HG02678 (cell line): ENCODE measurements around the gene PLCG1.

Experiments used
- ATAC-seq: cut with Tn5 transposase; IDR thresholded peaks from one replicate; pipeline ENCODE4 v1.9.1; 2021; ENCODE audit warnings: mild to moderate bottlenecking, moderate library complexity; ENCODE audit not compliant: unreplicated experiment

The PLCG1 gene

GRCh38 chr20:41204304-41205265, 67.2 kb downstream of the PLCG1 start:
- no peak for ATAC-seq

GRCh38 chr20:41205313-41205712, 68.0 kb downstream of the PLCG1 start:
- no peak for ATAC-seq

- ATAC-seq, result no peak
Observed at GRCh38 chr20:41213150-41213820, 75.9 kb downstream of the PLCG1 start.

GRCh38 chr20:41214202-41214601, 76.9 kb downstream of the PLCG1 start:
- no peak for ATAC-seq

DNA sequence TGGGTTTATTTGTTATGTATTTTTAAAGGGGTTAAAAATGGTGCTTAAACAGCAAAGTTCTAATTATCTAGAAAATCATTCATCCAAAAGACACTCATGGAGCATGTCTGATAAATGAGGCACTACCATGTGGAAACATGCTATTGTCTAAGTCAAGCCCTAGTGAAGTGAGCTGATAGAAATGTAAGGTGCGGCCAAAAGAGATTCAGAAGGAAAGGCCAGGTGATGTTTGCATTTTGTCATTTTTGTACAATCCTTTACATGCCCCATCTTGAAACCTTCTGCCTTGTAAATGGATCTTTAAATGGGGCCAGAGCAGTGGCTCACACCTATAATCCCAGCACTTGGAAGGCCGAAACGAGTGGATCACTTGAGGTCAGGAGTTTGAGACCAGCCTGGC, 77.3 kb downstream of the PLCG1 start:
- ATAC-seq, result no peak

DNA sequence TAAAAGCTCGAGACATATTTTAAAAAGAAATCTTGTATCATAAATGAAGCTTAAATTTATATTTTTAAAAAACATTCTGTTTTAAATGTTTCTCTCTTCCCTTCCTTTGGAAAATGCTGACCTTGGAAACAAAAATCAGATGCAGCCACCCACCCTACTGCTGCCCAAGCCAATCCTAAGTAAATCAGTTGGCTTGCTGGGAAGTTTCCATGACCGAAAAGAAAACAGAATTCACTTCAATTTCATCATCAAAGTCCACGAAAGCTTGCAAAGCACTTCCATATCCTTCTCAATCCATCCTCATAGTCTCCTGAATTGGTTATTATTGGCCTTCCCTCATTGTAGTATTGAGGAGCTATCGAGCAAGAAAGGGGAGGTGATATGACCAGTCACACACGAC, 80.1 kb downstream of the PLCG1 start:
- ATAC-seq, result no peak

GRCh38 chr20:41218466-41218865, 81.1 kb downstream of the PLCG1 start:
- no peak for ATAC-seq

DNA sequence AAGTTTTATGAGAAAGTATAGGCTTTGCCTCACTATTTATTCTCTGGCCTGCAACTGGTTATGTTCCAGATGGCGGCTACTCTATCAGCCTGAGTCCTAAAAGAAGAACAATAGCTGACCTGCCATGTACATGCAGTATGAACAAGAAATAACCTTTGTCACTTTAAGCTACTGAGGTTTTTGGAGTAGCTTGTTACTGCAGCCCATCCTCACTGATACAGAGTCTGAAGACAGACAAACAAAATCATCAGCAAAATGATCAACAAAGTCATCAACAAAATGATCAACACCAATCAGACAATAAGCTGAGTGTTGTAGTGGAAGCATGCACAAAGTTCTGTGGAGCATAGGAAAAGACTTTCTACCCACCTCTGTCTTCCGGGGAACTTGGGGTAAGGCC, 82.5 kb downstream of the PLCG1 start:
- ATAC-seq, result no peak

DNA sequence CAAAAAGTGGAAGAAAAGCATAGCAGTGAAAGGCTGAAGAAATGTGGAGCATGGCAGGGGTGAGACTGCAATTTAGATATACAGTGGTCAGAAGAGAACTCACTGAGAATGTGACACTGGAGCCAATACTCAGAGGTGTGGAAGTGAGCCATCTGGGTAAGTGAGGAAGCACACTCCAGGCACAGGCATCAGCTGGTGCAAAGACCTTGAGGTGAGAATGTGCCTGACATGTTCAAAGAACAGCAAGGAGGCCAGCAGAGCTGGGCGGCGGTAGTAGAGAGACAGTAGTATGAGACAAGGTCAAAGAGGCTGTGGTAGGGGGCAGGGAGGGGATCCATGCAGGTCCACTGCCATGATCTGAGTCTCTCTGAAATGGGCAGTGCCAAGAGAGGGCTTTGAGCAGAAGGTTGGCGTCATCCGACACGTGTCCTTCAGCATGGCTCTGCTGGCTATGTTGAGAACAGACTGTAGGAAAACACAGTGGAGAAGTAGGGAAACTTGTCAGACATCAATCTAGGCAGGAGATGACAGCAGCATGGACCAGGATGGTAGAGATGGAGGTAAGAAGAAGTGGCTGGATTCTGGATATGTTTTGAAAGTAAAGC, 84.4 kb downstream of the PLCG1 start:
- ATAC-seq, result no peak

- ATAC-seq, result no peak
Observed at GRCh38 chr20:41222296-41222695, 85.0 kb downstream of the PLCG1 start.

- no peak for ATAC-seq
Observed at GRCh38 chr20:41222703-41223102, 85.4 kb downstream of the PLCG1 start.

- no peak for ATAC-seq
Observed at GRCh38 chr20:41223112-41223511, 85.8 kb downstream of the PLCG1 start.

DNA sequence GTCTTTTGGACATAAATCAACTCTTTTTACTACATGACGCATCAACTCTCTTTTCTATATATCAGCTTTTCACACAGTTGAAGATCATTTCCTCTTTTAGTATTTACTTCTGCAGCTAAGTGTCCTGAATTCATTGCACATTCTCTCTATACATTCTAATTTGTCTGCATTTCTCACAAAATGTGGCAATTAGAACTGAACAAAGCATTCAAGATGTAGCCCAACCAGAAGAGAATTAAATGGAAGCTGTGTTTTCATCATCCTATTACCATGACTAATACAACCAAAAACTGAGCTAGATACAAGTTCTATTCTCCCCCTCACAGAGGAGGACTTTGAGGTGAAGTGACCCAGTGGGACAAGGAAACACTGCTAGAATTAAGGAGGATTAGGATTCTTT, 86.9 kb downstream of the PLCG1 start:
- no peak for ATAC-seq

- ATAC-seq, result no peak
Observed at GRCh38 chr20:41225091-41225490, 87.7 kb downstream of the PLCG1 start.

GRCh38 chr20:41226426-41226825, 89.1 kb downstream of the PLCG1 start:
- no peak for ATAC-seq
